ENCODE measurements around the gene PRKG1. TPM values are rescaled to one million over a fixed set of nuclear protein-coding genes. Genes with fewer than 3 reads are reported as not detected.

The PRKG1 gene
- total RNA-seq, 1 experiment from 2014 or later = 16.5 TPM

GRCh38 chr10:51768886-51769465 lies 694.7 kb downstream of the PRKG1 start:
- no peak for DNase-seq (ENCODE audit: low spot score)
- H3K4me1 Mint-ChIP-seq = peaks cover 30% of the 10 kb centered on the region
- peaks cover 13% of the 10 kb centered on the region for H3K36me3 Mint-ChIP-seq
- POLR2A ChIA-PET = no interaction called here
- H3K27me3 Mint-ChIP-seq (ENCODE audit: low read depth) = no peaks in the 10 kb centered on the region; the same call in 1 of the 2 replicates
- no peak overlapping the region for H3K27ac Mint-ChIP-seq
- CTCF ChIA-PET = no interaction called here
- no peak for TF ChIP-seq ZNF512 (CRISPR knock-in tag; IDR thresholded peaks at IDR 0.05; ENCODE audit: borderline replicate concordance)
- TF ChIP-seq RELA (CRISPR knock-in tag; IDR thresholded peaks at IDR 0.05; ENCODE audit: borderline replicate concordance) = no peak
- H3K9me3 Mint-ChIP-seq = peaks cover 14% of the 10 kb centered on the region
- no peak overlapping the region for H3K4me3 Mint-ChIP-seq
- ATAC-seq = no peak

- ChIA-PET POLR2A (no interaction called here), CTCF (no interaction called here)
- Mint-ChIP-seq H3K27ac (no peak overlapping the region), H3K27me3 (ENCODE audit: low read depth) (no peaks in the 10 kb centered on the region), H3K9me3 (peaks cover 13% of the 10 kb centered on the region), H3K36me3 (peaks cover 13% of the 10 kb centered on the region), H3K4me3 (no peak overlapping the region), H3K4me1 (peaks cover 30% of the 10 kb centered on the region)
- DNase-seq (ENCODE audit: low spot score) = no peak
- TF ChIP-seq ZSCAN18 (CRISPR knock-in tag; IDR thresholded peaks at IDR 0.05) (no peak), GABPB1 (CRISPR knock-in tag; IDR thresholded peaks at IDR 0.05) (0 out of 2 replicates have a peak, but pooled peaks have one; percentile 24)
- ATAC-seq = no peak
These were observed 696.4 kb downstream of the PRKG1 start for GRCh38 chr10:51770709-51771108.

GRCh38 chr10:51772387-51772786 lies 698.1 kb downstream of the PRKG1 start:
- no peaks in the 10 kb centered on the region for H3K9me3 Mint-ChIP-seq
- POLR2A ChIA-PET = no interaction called here
- H3K4me1 Mint-ChIP-seq = peaks cover 19% of the 10 kb centered on the region
- H3K4me3 Mint-ChIP-seq = no peak overlapping the region
- no peak overlapping the region for H3K27ac Mint-ChIP-seq
- DNase-seq (ENCODE audit: low spot score) = no peak
- CTCF ChIA-PET = no interaction called here
- H3K36me3 Mint-ChIP-seq = no peaks in the 10 kb centered on the region
- no peaks in the 10 kb centered on the region for H3K27me3 Mint-ChIP-seq (ENCODE audit: low read depth)
- ATAC-seq = no peak
- TF ChIP-seq TEAD4 (CRISPR knock-in tag; IDR thresholded peaks at IDR 0.05) (no peak), ATF1 (CRISPR knock-in tag; IDR thresholded peaks at IDR 0.05) (no peak), SP1 (CRISPR knock-in tag; conservative IDR thresholded peaks at IDR 0.05) (no peak), USF1 (CRISPR knock-in tag; IDR thresholded peaks at IDR 0.05) (no peak), E2F4 (CRISPR knock-in tag; IDR thresholded peaks at IDR 0.05; ENCODE audit: borderline replicate concordance, low read depth) (no peak), ARID4B (CRISPR knock-in tag; IDR thresholded peaks at IDR 0.05; ENCODE audit: borderline replicate concordance) (no peak), ZNF263 (CRISPR knock-in tag; IDR thresholded peaks at IDR 0.05; ENCODE audit: low read depth) (no peak), ZNF423 (CRISPR knock-in tag; IDR thresholded peaks at IDR 0.05) (no peak), ZSCAN18 (CRISPR knock-in tag; IDR thresholded peaks at IDR 0.05) (no peak), ATF6 (CRISPR knock-in tag; IDR thresholded peaks at IDR 0.05) (no peak), GRHL2 (CRISPR knock-in tag; IDR thresholded peaks at IDR 0.05; ENCODE audit: insufficient replicate concordance, severe bottlenecking) (no peak), ZNF396 (CRISPR knock-in tag; IDR thresholded peaks at IDR 0.05; ENCODE audit: borderline replicate concordance) (no peak), CBFB (CRISPR knock-in tag; IDR thresholded peaks at IDR 0.05; ENCODE audit: low read depth) (no peak), SMAD3 (CRISPR knock-in tag; IDR thresholded peaks at IDR 0.05; ENCODE audit: borderline replicate concordance) (no peak)

Measured in WTC11 (cell line).